Testis (tissue), 3 donors: ENCODE data around the gene GTPBP2. TPM values are rescaled to one million over a fixed set of nuclear protein-coding genes. Genes with fewer than 3 reads are reported as not detected.

ENCODE experiments used
- DNase-seq: peaks from one replicate; pipeline ENCODE4 v3.0.0-alpha.2; 2019
- H3K27ac ChIP-seq, 2 donors: fragments of 200-600 bp; sonication (generic); one replicate each; pipeline ENCODE4 v1.5.1; 2019
- H3K27me3 ChIP-seq: fragments of 200-600 bp; sonication (generic); one replicate; pipeline ENCODE4 v1.5.1; 2019
- H3K36me3 ChIP-seq: fragments of 200-600 bp; sonication (generic); one replicate; pipeline ENCODE4 v1.5.1; 2017; ENCODE audit warnings: low read depth; ENCODE audit errors: missing control alignments
- H3K4me1 ChIP-seq: fragments of 200-600 bp; sonication (generic); one replicate; pipeline ENCODE4 v1.5.1; 2019
- H3K4me3 ChIP-seq, 2 donors: fragments of 200-600 bp; sonication (generic); one replicate each; pipeline ENCODE4 v1.5.1; 2017 to 2019
- H3K9me3 ChIP-seq: fragments of 200-600 bp; sonication (generic); one replicate; pipeline ENCODE4 v1.5.1; 2017
- CTCF ChIP-seq, 3 experiments: fragments of 450-650 bp in 2 of 3; fragments of 200-600 bp in 1 of 3; sonication (generic) in 1 of 3; IDR thresholded peaks; one replicate each; pipeline ENCODE4 v1.5.1; 2016 to 2019; ENCODE audit warnings: antibody characterized with exemption in 3 of 3, mild to moderate bottlenecking in 2 of 3, moderate library complexity in 1 of 3
- POLR2A ChIP-seq: fragments of 450-650 bp; IDR thresholded peaks from one replicate; pipeline ENCODE4 v1.6.1; 2017; ENCODE audit warnings: antibody characterized with exemption, mild to moderate bottlenecking, moderate library complexity
- WGBS, 2 donors: methylation state at CpG; one replicate each; pipeline ENCODE4 v1.1.5; 2018; 5-methylcytosine and 5-hydroxymethylcytosine counted together
- intact Hi-C: fragments of 100-400 bp; cut with DNase I; formaldehyde crosslinking; loops from one replicate; pipeline ENCODE4 v1.15.1; 2023; ENCODE audit warnings: low total_unique reads
- polyA plus RNA-seq: library from polyadenylated mRNA; stranded (reverse); fragments of 350-450 nt; fragmentation: Illumina TruSeq; extraction: RNeasy Lipid Tissue Mini Kit (QIAGEN cat#74804); gene quantifications from one replicate; pipeline ENCODE4 v1.2.3, GENCODE V29; 2014; ENCODE audit warnings: low read depth, low replicate concordance; ENCODE audit not compliant: insufficient read depth
- total RNA-seq, 2 donors: library from RNA; depleted of rRNA; stranded (reverse); fragments of >200 nt; gene quantifications; one replicate each; pipeline ENCODE4 v1.2.3, GENCODE V29; 2016

Gene GTPBP2
- total and polyA plus RNA-seq, 3 donors from 2014 or later, result 59.0 to 64.7 (median 59.5) TPM

GRCh38 chr6:43629505-43630300 is 639 bp upstream of the GTPBP2 start:
- H3K4me3 ChIP-seq, result peak overlapping the region; percentile 98 to 99
- peak; percentile 96 for DNase-seq
- no peaks in the 10 kb centered on the region for H3K27me3 ChIP-seq
- intact Hi-C loops, result no loop called here
- H3K27ac ChIP-seq, result peak overlapping the region; percentile 88 to 96
- H3K36me3 ChIP-seq, result no peaks in the 10 kb centered on the region
- 0 to 1% methylated on average over 21 to 41 of the region's 41 CpGs for WGBS, 2 donors
- no peak for TF ChIP-seq CTCF (IDR thresholded peaks at IDR 0.05)
- TF ChIP-seq POLR2A, result no peak
- peaks cover 18% of the 10 kb centered on the region for H3K4me1 ChIP-seq
- no peaks in the 10 kb centered on the region for H3K9me3 ChIP-seq

DNA sequence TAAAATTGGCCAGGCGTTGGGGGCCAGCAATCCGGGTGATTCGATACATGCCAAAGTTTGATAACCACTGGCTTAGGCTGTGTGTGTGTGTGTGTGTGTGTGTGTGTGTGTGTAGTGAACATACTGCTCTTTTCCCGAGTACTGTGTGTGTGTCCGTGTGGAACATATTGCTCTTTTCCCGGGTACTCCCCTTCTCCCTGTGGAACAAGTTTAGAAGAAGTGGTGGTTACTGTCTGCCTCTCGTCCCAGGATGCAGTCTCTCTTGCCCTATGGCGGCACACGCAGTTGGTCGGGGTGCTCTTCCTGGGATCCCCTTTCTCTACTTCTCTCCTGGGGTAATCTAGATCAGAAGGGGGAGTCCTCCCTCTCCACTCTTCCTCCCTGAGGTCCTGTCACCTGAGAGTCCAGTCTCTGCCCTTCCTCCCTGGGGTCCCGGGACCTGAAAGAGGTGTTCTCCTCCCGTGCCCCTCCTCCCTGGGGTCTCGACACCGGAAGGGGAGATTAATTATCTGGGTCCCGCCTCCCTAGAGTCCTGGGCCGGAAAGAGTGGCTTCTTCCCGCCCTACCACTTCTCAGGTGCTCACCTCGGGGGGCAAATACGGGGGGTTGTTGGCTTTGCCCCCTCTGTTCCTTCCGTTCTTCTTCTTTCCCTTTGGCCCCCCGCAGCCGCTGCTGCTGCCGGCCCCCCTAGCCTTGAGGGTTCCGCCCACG is 516 bp downstream of the GTPBP2 start:
- Histone ChIP-seq H3K36me3 (no peaks in the 10 kb centered on the region), H3K27me3 (no peaks in the 10 kb centered on the region), H3K4me1 (peaks cover 18% of the 10 kb centered on the region), H3K9me3 (no peaks in the 10 kb centered on the region), H3K27ac (peak overlapping the region; percentile 88 to 96), H3K4me3 (peak overlapping the region; percentile 98 to 99)
- WGBS, 2 donors, result 0 to 1% methylated on average over 24 to 25 of the region's 25 CpGs
- no peak for TF ChIP-seq POLR2A
- TF ChIP-seq CTCF (IDR thresholded peaks at IDR 0.05), result no peak
- DNase-seq, result peak; percentile 61
- intact Hi-C loops, result no loop called here

- peak; percentile 80 for DNase-seq
- H3K4me1 ChIP-seq, result peaks cover 18% of the 10 kb centered on the region
- TF ChIP-seq CTCF (IDR thresholded peaks at IDR 0.05) (no peak), POLR2A (no peak)
- WGBS, 2 donors, result 53 to 61% methylated on average over 5 of the region's 5 CpGs
- H3K9me3 ChIP-seq, result no peaks in the 10 kb centered on the region
- H3K36me3 ChIP-seq, result no peaks in the 10 kb centered on the region
- intact Hi-C loops, result no loop called here
- peak overlapping the region; percentile 11 to 96 for H3K27ac ChIP-seq
- no peaks in the 10 kb centered on the region for H3K27me3 ChIP-seq
- H3K4me3 ChIP-seq, result no peak overlapping the region
Observed at GRCh38 chr6:43627008-43627825, 1.8 kb downstream of the GTPBP2 start.

DNA sequence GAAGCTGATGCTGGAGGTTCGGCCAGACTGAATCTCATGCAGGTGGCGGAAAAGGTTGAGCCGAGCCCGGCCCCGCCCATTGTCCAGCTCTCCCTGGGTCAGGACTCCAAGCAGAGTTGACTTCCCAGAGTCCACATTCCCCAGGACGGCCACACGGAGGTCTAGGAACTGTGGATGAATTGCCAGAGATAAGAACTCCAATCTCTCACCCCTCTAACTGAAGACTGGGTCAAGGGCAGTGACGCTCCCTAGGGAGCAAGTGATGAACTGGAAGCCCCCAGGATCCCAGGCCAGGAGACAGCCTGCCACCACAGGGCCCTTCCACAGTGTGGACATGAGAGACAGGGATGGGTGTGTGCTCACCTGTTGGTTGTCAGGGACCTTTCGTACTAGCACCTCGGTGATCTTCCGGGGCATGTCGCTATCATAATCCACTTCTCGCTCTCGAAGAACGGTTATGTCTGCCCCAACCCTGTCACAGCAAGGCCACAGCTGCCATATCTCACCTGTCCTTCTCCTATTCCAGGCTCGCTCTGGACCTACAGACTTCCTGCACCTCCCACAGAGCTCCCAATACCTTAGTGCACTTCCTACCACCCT is 3.6 kb downstream of the GTPBP2 start:
- TF ChIP-seq CTCF (IDR thresholded peaks at IDR 0.05) (no peak), POLR2A (no peak)
- Histone ChIP-seq H3K36me3 (no peaks in the 10 kb centered on the region), H3K27me3 (no peaks in the 10 kb centered on the region), H3K4me1 (peaks cover 18% of the 10 kb centered on the region), H3K4me3 (no peak overlapping the region), H3K27ac (no peak overlapping the region), H3K9me3 (no peaks in the 10 kb centered on the region)
- intact Hi-C loops, result no loop called here
- peak; percentile 7 for DNase-seq
- WGBS, 2 donors, result 87 to 90% methylated on average over 15 to 16 of the region's 16 CpGs
